A549 (cell line): ENCODE results near the gene PLEKHA6.

Experiments
- JUNB ChIP-seq: fragments of >200 bp; sonication (Bioruptor Twin); formaldehyde crosslinking; IDR thresholded peaks from 2 replicates; pipeline ENCODE4 v1.6.1; 2016
- KDM1A ChIP-seq: fragments of 200-600 bp; sonication (generic); IDR thresholded peaks from 2 replicates; pipeline ENCODE4 v1.6.1; 2016; ENCODE audit warnings: low read depth, mild to moderate bottlenecking
- MYC ChIP-seq: IDR thresholded peaks from 2 replicates; pipeline ENCODE4 v1.6.1; 2012; ENCODE audit warnings: mild to moderate bottlenecking, inconsistent platforms, low read length, improper control_type of control experiment, borderline replicate concordance

GRCh38 chr1:204222006-204222763 lies 137.5 kb downstream of the PLEKHA6 start:
- TF ChIP-seq MYC (no peak), KDM1A (no peak), JUNB (no peak)
